ENCODE measurements around the gene FAM107B. TPM values are rescaled to one million over a fixed set of nuclear protein-coding genes. Genes with fewer than 3 reads are reported as not detected.

Gene FAM107B
- total and polyA plus RNA-seq, 2 experiments from 2014 or later: 11.0 to 17.6 TPM

DNA sequence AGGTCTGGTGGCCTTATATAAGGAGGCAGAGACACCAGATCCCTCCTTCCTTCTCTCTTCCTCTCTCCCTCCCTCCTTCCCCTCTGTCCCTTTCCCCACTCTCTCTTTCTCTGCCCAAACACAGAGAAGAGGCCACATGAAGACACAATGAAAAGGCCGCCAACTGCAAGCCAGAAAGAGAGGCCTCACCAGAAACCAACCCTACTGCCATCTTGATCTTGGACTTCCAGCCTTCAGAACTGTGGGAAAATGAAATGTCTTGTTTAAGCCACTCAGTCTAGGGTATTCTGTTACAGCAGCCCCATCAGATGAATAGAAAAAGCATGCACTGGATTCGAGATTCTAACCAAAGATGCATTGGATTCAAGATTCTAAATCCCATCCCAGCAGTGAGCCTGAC is 168.1 kb downstream of the FAM107B start:
- H3K9me3 Mint-ChIP-seq: peaks cover 3% of the 10 kb centered on the region; the same call in 1 of the 3 replicates
- no peak for ATAC-seq
- peaks cover 4% of the 10 kb centered on the region; the same call in 2 of the 3 replicates for H3K36me3 Mint-ChIP-seq (ENCODE audit: low read depth)
- H3K27me3 Mint-ChIP-seq (ENCODE audit: insufficient read depth, low read depth, poor library complexity): peaks cover 17% of the 10 kb centered on the region
- H3K4me2 ChIP-seq: no peak overlapping the region
- H3F3A ChIP-seq (replicated peaks; ENCODE audit: low read depth): peaks cover 3% of the 10 kb centered on the region
- no peaks in the 10 kb centered on the region for H3K9me2 ChIP-seq (ENCODE audit: insufficient read depth)
- no peak for DNase-seq (ENCODE audit: low spot score)
- no peaks in the 10 kb centered on the region; the same call in 1 of the 2 replicates for H4K20me1 ChIP-seq (replicated peaks; ENCODE audit: insufficient read depth)
- H2AFZ ChIP-seq: no peak overlapping the region
- no peaks in the 10 kb centered on the region for H3K36me3 ChIP-seq (ENCODE audit: insufficient read depth)
- no peak overlapping the region for H3K4me3 ChIP-seq
- no peak for TF ChIP-seq POLR2AphosphoS5 (IDR thresholded peaks at IDR 0.05; ENCODE audit: low read depth)
- no peak for TF ChIP-seq JUNB (IDR thresholded peaks at IDR 0.05; ENCODE audit: unreplicated experiment)
- TF ChIP-seq, protein P1, sequence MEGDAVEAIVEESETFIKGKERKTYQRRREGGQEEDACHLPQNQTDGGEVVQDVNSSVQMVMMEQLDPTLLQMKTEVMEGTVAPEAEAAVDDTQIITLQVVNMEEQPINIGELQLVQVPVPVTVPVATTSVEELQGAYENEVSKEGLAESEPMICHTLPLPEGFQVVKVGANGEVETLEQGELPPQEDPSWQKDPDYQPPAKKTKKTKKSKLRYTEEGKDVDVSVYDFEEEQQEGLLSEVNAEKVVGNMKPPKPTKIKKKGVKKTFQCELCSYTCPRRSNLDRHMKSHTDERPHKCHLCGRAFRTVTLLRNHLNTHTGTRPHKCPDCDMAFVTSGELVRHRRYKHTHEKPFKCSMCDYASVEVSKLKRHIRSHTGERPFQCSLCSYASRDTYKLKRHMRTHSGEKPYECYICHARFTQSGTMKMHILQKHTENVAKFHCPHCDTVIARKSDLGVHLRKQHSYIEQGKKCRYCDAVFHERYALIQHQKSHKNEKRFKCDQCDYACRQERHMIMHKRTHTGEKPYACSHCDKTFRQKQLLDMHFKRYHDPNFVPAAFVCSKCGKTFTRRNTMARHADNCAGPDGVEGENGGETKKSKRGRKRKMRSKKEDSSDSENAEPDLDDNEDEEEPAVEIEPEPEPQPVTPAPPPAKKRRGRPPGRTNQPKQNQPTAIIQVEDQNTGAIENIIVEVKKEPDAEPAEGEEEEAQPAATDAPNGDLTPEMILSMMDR (conservative IDR thresholded peaks at IDR 0.05; ENCODE audit: low read depth in 2 of 2): no peak
- no peak for TF ChIP-seq EZH2 (IDR thresholded peaks at IDR 0.05; ENCODE audit: low read depth, unreplicated experiment)
- TF ChIP-seq ZNF331 (CRISPR knock-in tag; IDR thresholded peaks at IDR 0.05; ENCODE audit: low read depth): no peak
- TF ChIP-seq, protein P2, sequence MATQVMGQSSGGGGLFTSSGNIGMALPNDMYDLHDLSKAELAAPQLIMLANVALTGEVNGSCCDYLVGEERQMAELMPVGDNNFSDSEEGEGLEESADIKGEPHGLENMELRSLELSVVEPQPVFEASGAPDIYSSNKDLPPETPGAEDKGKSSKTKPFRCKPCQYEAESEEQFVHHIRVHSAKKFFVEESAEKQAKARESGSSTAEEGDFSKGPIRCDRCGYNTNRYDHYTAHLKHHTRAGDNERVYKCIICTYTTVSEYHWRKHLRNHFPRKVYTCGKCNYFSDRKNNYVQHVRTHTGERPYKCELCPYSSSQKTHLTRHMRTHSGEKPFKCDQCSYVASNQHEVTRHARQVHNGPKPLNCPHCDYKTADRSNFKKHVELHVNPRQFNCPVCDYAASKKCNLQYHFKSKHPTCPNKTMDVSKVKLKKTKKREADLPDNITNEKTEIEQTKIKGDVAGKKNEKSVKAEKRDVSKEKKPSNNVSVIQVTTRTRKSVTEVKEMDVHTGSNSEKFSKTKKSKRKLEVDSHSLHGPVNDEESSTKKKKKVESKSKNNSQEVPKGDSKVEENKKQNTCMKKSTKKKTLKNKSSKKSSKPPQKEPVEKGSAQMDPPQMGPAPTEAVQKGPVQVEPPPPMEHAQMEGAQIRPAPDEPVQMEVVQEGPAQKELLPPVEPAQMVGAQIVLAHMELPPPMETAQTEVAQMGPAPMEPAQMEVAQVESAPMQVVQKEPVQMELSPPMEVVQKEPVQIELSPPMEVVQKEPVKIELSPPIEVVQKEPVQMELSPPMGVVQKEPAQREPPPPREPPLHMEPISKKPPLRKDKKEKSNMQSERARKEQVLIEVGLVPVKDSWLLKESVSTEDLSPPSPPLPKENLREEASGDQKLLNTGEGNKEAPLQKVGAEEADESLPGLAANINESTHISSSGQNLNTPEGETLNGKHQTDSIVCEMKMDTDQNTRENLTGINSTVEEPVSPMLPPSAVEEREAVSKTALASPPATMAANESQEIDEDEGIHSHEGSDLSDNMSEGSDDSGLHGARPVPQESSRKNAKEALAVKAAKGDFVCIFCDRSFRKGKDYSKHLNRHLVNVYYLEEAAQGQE (IDR thresholded peaks at IDR 0.05; ENCODE audit: unreplicated experiment): no peak
- TF ChIP-seq, protein P3, sequence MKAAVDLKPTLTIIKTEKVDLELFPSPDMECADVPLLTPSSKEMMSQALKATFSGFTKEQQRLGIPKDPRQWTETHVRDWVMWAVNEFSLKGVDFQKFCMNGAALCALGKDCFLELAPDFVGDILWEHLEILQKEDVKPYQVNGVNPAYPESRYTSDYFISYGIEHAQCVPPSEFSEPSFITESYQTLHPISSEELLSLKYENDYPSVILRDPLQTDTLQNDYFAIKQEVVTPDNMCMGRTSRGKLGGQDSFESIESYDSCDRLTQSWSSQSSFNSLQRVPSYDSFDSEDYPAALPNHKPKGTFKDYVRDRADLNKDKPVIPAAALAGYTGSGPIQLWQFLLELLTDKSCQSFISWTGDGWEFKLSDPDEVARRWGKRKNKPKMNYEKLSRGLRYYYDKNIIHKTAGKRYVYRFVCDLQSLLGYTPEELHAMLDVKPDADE (IDR thresholded peaks at IDR 0.05): no peak
- no peak for TF ChIP-seq STAT1 (IDR thresholded peaks at IDR 0.05; ENCODE audit: unreplicated experiment)
- TF ChIP-seq NANOG (IDR thresholded peaks at IDR 0.05; ENCODE audit: borderline replicate concordance): no peak
- TF ChIP-seq, protein P4, sequence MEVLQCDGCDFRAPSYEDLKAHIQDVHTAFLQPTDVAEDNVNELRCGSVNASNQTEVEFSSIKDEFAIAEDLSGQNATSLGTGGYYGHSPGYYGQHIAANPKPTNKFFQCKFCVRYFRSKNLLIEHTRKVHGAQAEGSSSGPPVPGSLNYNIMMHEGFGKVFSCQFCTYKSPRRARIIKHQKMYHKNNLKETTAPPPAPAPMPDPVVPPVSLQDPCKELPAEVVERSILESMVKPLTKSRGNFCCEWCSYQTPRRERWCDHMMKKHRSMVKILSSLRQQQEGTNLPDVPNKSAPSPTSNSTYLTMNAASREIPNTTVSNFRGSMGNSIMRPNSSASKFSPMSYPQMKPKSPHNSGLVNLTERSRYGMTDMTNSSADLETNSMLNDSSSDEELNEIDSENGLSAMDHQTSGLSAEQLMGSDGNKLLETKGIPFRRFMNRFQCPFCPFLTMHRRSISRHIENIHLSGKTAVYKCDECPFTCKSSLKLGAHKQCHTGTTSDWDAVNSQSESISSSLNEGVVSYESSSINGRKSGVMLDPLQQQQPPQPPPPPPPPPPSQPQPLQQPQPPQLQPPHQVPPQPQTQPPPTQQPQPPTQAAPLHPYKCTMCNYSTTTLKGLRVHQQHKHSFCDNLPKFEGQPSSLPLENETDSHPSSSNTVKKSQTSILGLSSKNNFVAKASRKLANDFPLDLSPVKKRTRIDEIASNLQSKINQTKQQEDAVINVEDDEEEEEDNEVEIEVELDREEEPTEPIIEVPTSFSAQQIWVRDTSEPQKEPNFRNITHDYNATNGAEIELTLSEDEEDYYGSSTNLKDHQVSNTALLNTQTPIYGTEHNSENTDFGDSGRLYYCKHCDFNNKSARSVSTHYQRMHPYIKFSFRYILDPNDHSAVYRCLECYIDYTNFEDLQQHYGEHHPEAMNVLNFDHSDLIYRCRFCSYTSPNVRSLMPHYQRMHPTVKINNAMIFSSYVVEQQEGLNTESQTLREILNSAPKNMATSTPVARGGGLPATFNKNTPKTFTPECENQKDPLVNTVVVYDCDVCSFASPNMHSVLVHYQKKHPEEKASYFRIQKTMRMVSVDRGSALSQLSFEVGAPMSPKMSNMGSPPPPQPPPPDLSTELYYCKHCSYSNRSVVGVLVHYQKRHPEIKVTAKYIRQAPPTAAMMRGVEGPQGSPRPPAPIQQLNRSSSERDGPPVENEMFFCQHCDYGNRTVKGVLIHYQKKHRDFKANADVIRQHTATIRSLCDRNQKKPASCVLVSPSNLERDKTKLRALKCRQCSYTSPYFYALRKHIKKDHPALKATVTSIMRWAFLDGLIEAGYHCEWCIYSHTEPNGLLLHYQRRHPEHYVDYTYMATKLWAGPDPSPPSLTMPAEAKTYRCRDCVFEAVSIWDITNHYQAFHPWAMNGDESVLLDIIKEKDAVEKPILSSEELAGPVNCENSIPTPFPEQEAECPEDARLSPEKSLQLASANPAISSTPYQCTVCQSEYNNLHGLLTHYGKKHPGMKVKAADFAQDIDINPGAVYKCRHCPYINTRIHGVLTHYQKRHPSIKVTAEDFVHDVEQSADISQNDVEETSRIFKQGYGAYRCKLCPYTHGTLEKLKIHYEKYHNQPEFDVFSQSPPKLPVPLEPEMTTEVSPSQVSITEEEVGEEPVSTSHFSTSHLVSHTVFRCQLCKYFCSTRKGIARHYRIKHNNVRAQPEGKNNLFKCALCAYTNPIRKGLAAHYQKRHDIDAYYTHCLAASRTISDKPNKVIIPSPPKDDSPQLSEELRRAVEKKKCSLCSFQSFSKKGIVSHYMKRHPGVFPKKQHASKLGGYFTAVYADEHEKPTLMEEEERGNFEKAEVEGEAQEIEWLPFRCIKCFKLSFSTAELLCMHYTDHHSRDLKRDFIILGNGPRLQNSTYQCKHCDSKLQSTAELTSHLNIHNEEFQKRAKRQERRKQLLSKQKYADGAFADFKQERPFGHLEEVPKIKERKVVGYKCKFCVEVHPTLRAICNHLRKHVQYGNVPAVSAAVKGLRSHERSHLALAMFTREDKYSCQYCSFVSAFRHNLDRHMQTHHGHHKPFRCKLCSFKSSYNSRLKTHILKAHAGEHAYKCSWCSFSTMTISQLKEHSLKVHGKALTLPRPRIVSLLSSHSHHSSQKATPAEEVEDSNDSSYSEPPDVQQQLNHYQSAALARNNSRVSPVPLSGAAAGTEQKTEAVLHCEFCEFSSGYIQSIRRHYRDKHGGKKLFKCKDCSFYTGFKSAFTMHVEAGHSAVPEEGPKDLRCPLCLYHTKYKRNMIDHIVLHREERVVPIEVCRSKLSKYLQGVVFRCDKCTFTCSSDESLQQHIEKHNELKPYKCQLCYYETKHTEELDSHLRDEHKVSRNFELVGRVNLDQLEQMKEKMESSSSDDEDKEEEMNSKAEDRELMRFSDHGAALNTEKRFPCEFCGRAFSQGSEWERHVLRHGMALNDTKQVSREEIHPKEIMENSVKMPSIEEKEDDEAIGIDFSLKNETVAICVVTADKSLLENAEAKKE (CRISPR knock-in tag; IDR thresholded peaks at IDR 0.05): no peak
- TF ChIP-seq EZH2phosphoT487 (IDR thresholded peaks at IDR 0.05; ENCODE audit: unreplicated experiment): no peak
- no peak for TF ChIP-seq ZNF114 (CRISPR knock-in tag; IDR thresholded peaks at IDR 0.05)
- no peak for TF ChIP-seq CREB1 (CRISPR knock-in tag; IDR thresholded peaks at IDR 0.05; ENCODE audit: low read depth)
- no peak overlapping the region for H3K27ac Mint-ChIP-seq
- H3K4me3 Mint-ChIP-seq: no peak overlapping the region
- peaks cover 23% of the 10 kb centered on the region for H3K4me1 ChIP-seq (ENCODE audit: insufficient read depth)
- peaks cover 14% of the 10 kb centered on the region for H3K79me2 ChIP-seq (replicated peaks; ENCODE audit: insufficient read depth)
- no peak overlapping the region for H3K27ac ChIP-seq (ENCODE audit: low read depth)
- H3K4me1 Mint-ChIP-seq: peaks cover 20% of the 10 kb centered on the region
- peaks cover 33% of the 10 kb centered on the region for H3K27me3 ChIP-seq (ENCODE audit: insufficient read depth)

Measured in GM23338 (cell line).